HG03097 (cell line): ENCODE results near the gene TCP11.

Experiments used
- ATAC-seq: cut with Tn5 transposase; IDR thresholded peaks from one replicate; pipeline ENCODE4 v1.9.1; 2021; ENCODE audit not compliant: unreplicated experiment, low FRiP score

The TCP11 gene

GRCh38 chr6:35096129-35096862, 44.8 kb downstream of the TCP11 start:
- no peak for ATAC-seq

GRCh38 chr6:35094183-35094582, 47.0 kb downstream of the TCP11 start:
- ATAC-seq, result no peak

GRCh38 chr6:35093783-35094182, 47.4 kb downstream of the TCP11 start:
- ATAC-seq, result no peak

- no peak for ATAC-seq
These were observed 48.1 kb downstream of the TCP11 start for GRCh38 chr6:35093118-35093445.

- ATAC-seq, result no peak
These were observed 48.6 kb downstream of the TCP11 start for GRCh38 chr6:35092362-35093117.

- no peak for ATAC-seq
These were observed 49.6 kb downstream of the TCP11 start for GRCh38 chr6:35091346-35092083.

GRCh38 chr6:35090734-35091133, 50.4 kb downstream of the TCP11 start:
- no peak for ATAC-seq

GRCh38 chr6:35089935-35090505, 51.1 kb downstream of the TCP11 start:
- no peak for ATAC-seq

- ATAC-seq, result no peak
These were observed 51.8 kb downstream of the TCP11 start for GRCh38 chr6:35089216-35089934.

GRCh38 chr6:35088281-35089215, 52.6 kb downstream of the TCP11 start:
- ATAC-seq, result no peak

GRCh38 chr6:35087361-35088280, 53.5 kb downstream of the TCP11 start:
- ATAC-seq, result no peak

- no peak for ATAC-seq
These were observed 54.3 kb downstream of the TCP11 start for GRCh38 chr6:35086636-35087360.

- ATAC-seq, result no peak
These were observed 54.9 kb downstream of the TCP11 start for GRCh38 chr6:35086282-35086632.

GRCh38 chr6:35085359-35086281, 55.5 kb downstream of the TCP11 start:
- no peak for ATAC-seq

GRCh38 chr6:35084511-35085203, 56.5 kb downstream of the TCP11 start:
- ATAC-seq, result no peak

GRCh38 chr6:35084041-35084491, 57.1 kb downstream of the TCP11 start:
- no peak for ATAC-seq
